Stimulated activated effector memory CD8-positive, alpha-beta T cell treated with anti-CD3 and anti-CD28 coated beads, Interleukin-12 subunit alpha, Interleukin-12 subunit beta, amount 100 ng/mL, for 72 hours (primary cell): ENCODE measurements around the gene OR56A1.

Source experiments
- ATAC-seq: fragments of 150-1000 bp; cut with Tn5 transposase; 2 replicates; pipeline ENCODE4 v1.10.0; 2021
- DNase-seq, 2 donors: peaks; one replicate each; pipeline ENCODE4 v3.0.0; 2021 to 2022; ENCODE audit warnings: low spot score in 2 of 2
- H3K27ac Mint-ChIP-seq: one replicate; pipeline ENCODE4 v1.8.0; 2022; ENCODE audit warnings: mild to moderate bottlenecking, mixed read lengths
- H3K36me3 Mint-ChIP-seq: one replicate; pipeline ENCODE4 v1.8.0; 2022; ENCODE audit warnings: mild to moderate bottlenecking, mixed read lengths
- H3K4me1 Mint-ChIP-seq: one replicate; pipeline ENCODE4 v1.8.0; 2022; ENCODE audit warnings: mixed read lengths
- H3K4me3 Mint-ChIP-seq: one replicate; pipeline ENCODE4 v1.8.0; 2022; ENCODE audit warnings: mild to moderate bottlenecking, mixed read lengths
- H3K9me3 Mint-ChIP-seq: one replicate; pipeline ENCODE4 v1.8.0; 2022; ENCODE audit warnings: mixed read lengths

OR56A1 gene

GRCh38 chr11:6012035-6012668, 18.4 kb downstream of the OR56A1 start:
- Mint-ChIP-seq H3K4me3 (no peak overlapping the region), H3K27ac (no peak overlapping the region), H3K36me3 (no peaks in the 10 kb centered on the region), H3K4me1 (no peaks in the 10 kb centered on the region), H3K9me3 (peaks cover 3% of the 10 kb centered on the region)
- ATAC-seq (peak; percentile 45), DNase-seq (no peak)

- H3K36me3 Mint-ChIP-seq = no peaks in the 10 kb centered on the region
- no peak within 1 kb of the TSS for H3K27ac Mint-ChIP-seq
- ATAC-seq = no peak
- no peaks in the 10 kb centered on the region for H3K4me1 Mint-ChIP-seq
- no peak for DNase-seq
- H3K9me3 Mint-ChIP-seq = no peaks in the 10 kb centered on the region
- no peak within 1 kb of the TSS for H3K4me3 Mint-ChIP-seq
These were observed 23.7 kb downstream of the OR56A1 start, which contains the start of gene OR56A4 for GRCh38 chr11:6006846-6007245. Gene OR56A4 (minus strand): TSS chr11:6006946. CDS start chr11:6002992, 3,954 bp downstream.

- H3K36me3 Mint-ChIP-seq = no peaks in the 10 kb centered on the region
- no peak overlapping the region for H3K4me3 Mint-ChIP-seq
- no peaks in the 10 kb centered on the region for H3K4me1 Mint-ChIP-seq
- H3K27ac Mint-ChIP-seq = no peak overlapping the region
- no peaks in the 10 kb centered on the region for H3K9me3 Mint-ChIP-seq
- no peak for DNase-seq
- peak; percentile 60 for ATAC-seq
These were observed 24.2 kb downstream of the OR56A1 start for GRCh38 chr11:6006395-6006794.

- no peak overlapping the region for H3K27ac Mint-ChIP-seq
- no peaks in the 10 kb centered on the region for H3K36me3 Mint-ChIP-seq
- ATAC-seq (no peak), DNase-seq (no peak)
- H3K9me3 Mint-ChIP-seq = no peaks in the 10 kb centered on the region
- H3K4me1 Mint-ChIP-seq = no peaks in the 10 kb centered on the region
- H3K4me3 Mint-ChIP-seq = no peak overlapping the region
These were observed 28.3 kb downstream of the OR56A1 start for GRCh38 chr11:6002202-6002699.

- H3K27ac Mint-ChIP-seq = no peak overlapping the region
- no peak overlapping the region for H3K4me3 Mint-ChIP-seq
- no peaks in the 10 kb centered on the region for H3K36me3 Mint-ChIP-seq
- DNase-seq = no peak
- no peaks in the 10 kb centered on the region for H3K9me3 Mint-ChIP-seq
- H3K4me1 Mint-ChIP-seq = no peaks in the 10 kb centered on the region
- no peak for ATAC-seq
These were observed 35.8 kb downstream of the OR56A1 start for GRCh38 chr11:5994791-5995190.

GRCh38 chr11:5992604-5993251, 37.8 kb downstream of the OR56A1 start:
- Mint-ChIP-seq H3K36me3 (no peaks in the 10 kb centered on the region), H3K4me1 (no peaks in the 10 kb centered on the region), H3K27ac (no peak overlapping the region), H3K9me3 (no peaks in the 10 kb centered on the region), H3K4me3 (no peak overlapping the region)
- no peak for ATAC-seq
- no peak for DNase-seq

- ATAC-seq (no peak), DNase-seq (no peak)
- Mint-ChIP-seq H3K36me3 (no peaks in the 10 kb centered on the region), H3K4me3 (no peak overlapping the region), H3K27ac (no peak overlapping the region), H3K4me1 (no peaks in the 10 kb centered on the region), H3K9me3 (no peaks in the 10 kb centered on the region)
These were observed 38.4 kb downstream of the OR56A1 start for GRCh38 chr11:5992150-5992549.

- H3K4me3 Mint-ChIP-seq = no peak overlapping the region
- no peaks in the 10 kb centered on the region for H3K9me3 Mint-ChIP-seq
- no peak for DNase-seq
- H3K36me3 Mint-ChIP-seq = no peaks in the 10 kb centered on the region
- H3K4me1 Mint-ChIP-seq = no peaks in the 10 kb centered on the region
- ATAC-seq = no peak
- H3K27ac Mint-ChIP-seq = no peak overlapping the region
These were observed 41.4 kb downstream of the OR56A1 start for GRCh38 chr11:5989203-5989602.

GRCh38 chr11:5986885-5987284, 43.7 kb downstream of the OR56A1 start, which contains the start of gene OR52L1:
Gene OR52L1 (minus strand): TSS chr11:5986985. CDS start chr11:5986930, 55 bp downstream.
- no peaks in the 10 kb centered on the region for H3K4me1 Mint-ChIP-seq
- no peaks in the 10 kb centered on the region for H3K9me3 Mint-ChIP-seq
- ATAC-seq (no peak), DNase-seq (no peak)
- H3K27ac Mint-ChIP-seq = no peak within 1 kb of the TSS
- H3K36me3 Mint-ChIP-seq = no peaks in the 10 kb centered on the region
- H3K4me3 Mint-ChIP-seq = no peak within 1 kb of the TSS

- H3K4me3 Mint-ChIP-seq = no peak overlapping the region
These were observed 47.1 kb downstream of the OR56A1 start for GRCh38 chr11:5983443-5983842.

GRCh38 chr11:5973530-5973929, 57.0 kb downstream of the OR56A1 start:
- no peaks in the 10 kb centered on the region for H3K4me1 Mint-ChIP-seq
- H3K27ac Mint-ChIP-seq = no peak overlapping the region
- DNase-seq (no peak), ATAC-seq (no peak)
- no peaks in the 10 kb centered on the region for H3K36me3 Mint-ChIP-seq
- H3K9me3 Mint-ChIP-seq = peaks cover 2% of the 10 kb centered on the region
- no peak overlapping the region for H3K4me3 Mint-ChIP-seq

More at GRCh38 chr11:5983443-5983842, 47.1 kb downstream of the OR56A1 start:
- H3K36me3 Mint-ChIP-seq = no peaks in the 10 kb centered on the region
- no peak overlapping the region for H3K27ac Mint-ChIP-seq
- ATAC-seq (no peak), DNase-seq (no peak)
- no peaks in the 10 kb centered on the region for H3K4me1 Mint-ChIP-seq
- peaks cover 7% of the 10 kb centered on the region for H3K9me3 Mint-ChIP-seq
